KMS-11 (cell line): ENCODE results near the gene DDAH1.

Source experiments
- H2AFZ ChIP-seq: fragments of 200-600 bp; sonication (generic); 2 replicates; pipeline ENCODE4 v1.6.1; 2016; ENCODE audit warnings: antibody characterized with exemption, mixed run types, low read depth
- H3K27ac ChIP-seq: fragments of 200-600 bp; sonication (generic); 2 replicates; pipeline ENCODE4 v1.6.1; 2016; ENCODE audit warnings: mild to moderate bottlenecking, mixed run types
- H3K27me3 ChIP-seq: fragments of 200-600 bp; sonication (generic); 2 replicates; pipeline ENCODE4 v1.6.1; 2017; ENCODE audit warnings: mild to moderate bottlenecking, low read depth, mixed run types, moderate library complexity; ENCODE audit not compliant: insufficient read depth
- H3K36me3 ChIP-seq: fragments of 200-600 bp; sonication (generic); 2 replicates; pipeline ENCODE4 v1.6.1; 2017; ENCODE audit warnings: mild to moderate bottlenecking, mixed run types; ENCODE audit not compliant: insufficient read depth
- H3K4me1 ChIP-seq: fragments of 200-600 bp; sonication (generic); 2 replicates; pipeline ENCODE4 v1.6.1; 2016; ENCODE audit warnings: mild to moderate bottlenecking, low read depth, mixed run types; ENCODE audit not compliant: poor library complexity, severe bottlenecking
- H3K4me2 ChIP-seq: fragments of 200-600 bp; sonication (generic); 2 replicates; pipeline ENCODE4 v1.7.0; 2016; ENCODE audit warnings: mild to moderate bottlenecking, mixed run types
- H3K4me3 ChIP-seq: fragments of 200-600 bp; sonication (generic); IDR thresholded peaks from 2 replicates; pipeline ENCODE4 v1.6.1; 2017; ENCODE audit warnings: low read depth, low read length, mixed read lengths; ENCODE audit not compliant: insufficient read depth
- H3K79me2 ChIP-seq: fragments of 200-600 bp; sonication (generic); 2 replicates; pipeline ENCODE4 v1.6.1; 2016; ENCODE audit warnings: low read depth, mixed run types; ENCODE audit not compliant: insufficient read depth
- H3K9ac ChIP-seq: fragments of 200-600 bp; sonication (generic); 2 replicates; pipeline ENCODE4 v1.6.1; 2016; ENCODE audit warnings: mild to moderate bottlenecking, mixed run types
- H4K20me1 ChIP-seq: fragments of 200-600 bp; sonication (generic); 2 replicates; pipeline ENCODE4 v1.6.1; 2016; ENCODE audit warnings: mild to moderate bottlenecking, mixed run types; ENCODE audit not compliant: insufficient read depth
- CTCF ChIP-seq: fragments of 200-600 bp; sonication (generic); conservative IDR thresholded peaks from 2 replicates; pipeline ENCODE4 v1.6.1; 2017; ENCODE audit warnings: low read depth, mild to moderate bottlenecking, antibody characterized with exemption, low read length, moderate library complexity, mixed read lengths

DDAH1 gene

DNA sequence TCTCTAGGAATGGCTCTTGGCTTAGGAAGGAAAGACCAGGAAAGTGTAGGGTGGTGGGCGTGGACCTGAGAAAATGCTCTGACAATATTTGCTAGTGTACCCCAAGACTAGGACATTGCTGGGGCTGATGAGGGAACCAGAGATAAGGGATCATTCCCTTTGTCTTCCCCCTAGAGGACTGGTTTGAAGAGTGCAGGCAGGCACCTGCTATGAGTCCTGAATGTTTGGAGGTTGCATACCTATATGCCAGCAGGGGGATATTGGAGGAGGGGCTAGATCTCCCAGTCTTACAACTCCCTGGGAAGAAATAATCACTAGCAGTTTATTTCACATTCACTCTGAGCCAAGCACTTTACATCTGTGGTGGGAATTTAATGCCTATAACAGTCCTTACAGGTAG is 182.5 kb downstream of the DDAH1 start:
- no peak for TF ChIP-seq CTCF
- Histone ChIP-seq H3K4me2 (no peak overlapping the region), H3K4me3 (no peak overlapping the region), H3K9ac (no peak overlapping the region), H3K27me3 (no peaks in the 10 kb centered on the region), H4K20me1 (no peaks in the 10 kb centered on the region), H2AFZ (no peak overlapping the region), H3K4me1 (no peaks in the 10 kb centered on the region), H3K79me2 (no peaks in the 10 kb centered on the region), H3K36me3 (no peaks in the 10 kb centered on the region), H3K27ac (no peak overlapping the region)

DNA sequence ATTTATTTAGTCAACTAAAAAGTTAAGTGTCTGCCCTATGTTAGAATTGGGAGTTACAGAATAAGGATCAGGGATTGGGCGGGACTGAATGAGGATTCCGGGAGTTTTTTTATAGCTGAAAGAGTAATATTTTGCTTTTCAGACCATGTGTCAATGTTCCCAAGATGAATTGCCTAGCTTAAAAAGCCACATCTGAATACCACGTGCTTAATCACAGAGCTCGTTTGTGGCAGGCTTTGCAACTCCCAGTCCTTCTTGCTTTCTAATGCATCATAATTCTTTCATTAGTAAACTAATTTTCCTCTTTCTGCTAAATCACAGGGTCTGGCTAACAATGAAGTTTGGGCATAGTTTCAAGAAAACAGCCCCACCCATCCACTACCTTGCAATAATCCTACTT is 184.3 kb downstream of the DDAH1 start:
- H4K20me1 ChIP-seq, result no peaks in the 10 kb centered on the region
- H3K36me3 ChIP-seq, result no peaks in the 10 kb centered on the region
- no peak overlapping the region for H3K4me2 ChIP-seq
- H2AFZ ChIP-seq, result no peak overlapping the region
- no peak overlapping the region for H3K9ac ChIP-seq
- H3K27me3 ChIP-seq, result no peaks in the 10 kb centered on the region
- H3K4me3 ChIP-seq, result no peak overlapping the region
- no peaks in the 10 kb centered on the region for H3K4me1 ChIP-seq
- peaks cover 3% of the 10 kb centered on the region for H3K79me2 ChIP-seq
- no peak overlapping the region for H3K27ac ChIP-seq
- no peak for TF ChIP-seq CTCF

- Histone ChIP-seq H3K27me3 (no peaks in the 10 kb centered on the region), H3K4me3 (no peak overlapping the region), H3K27ac (no peak overlapping the region), H4K20me1 (no peaks in the 10 kb centered on the region), H3K9ac (no peak overlapping the region), H3K36me3 (no peaks in the 10 kb centered on the region), H3K4me1 (peaks cover 11% of the 10 kb centered on the region), H3K79me2 (peaks cover 14% of the 10 kb centered on the region), H3K4me2 (no peak overlapping the region), H2AFZ (no peak overlapping the region)
- TF ChIP-seq CTCF, result no peak
Measured at GRCh38 chr1:85279458-85280080, 185.4 kb downstream of the DDAH1 start.

DNA sequence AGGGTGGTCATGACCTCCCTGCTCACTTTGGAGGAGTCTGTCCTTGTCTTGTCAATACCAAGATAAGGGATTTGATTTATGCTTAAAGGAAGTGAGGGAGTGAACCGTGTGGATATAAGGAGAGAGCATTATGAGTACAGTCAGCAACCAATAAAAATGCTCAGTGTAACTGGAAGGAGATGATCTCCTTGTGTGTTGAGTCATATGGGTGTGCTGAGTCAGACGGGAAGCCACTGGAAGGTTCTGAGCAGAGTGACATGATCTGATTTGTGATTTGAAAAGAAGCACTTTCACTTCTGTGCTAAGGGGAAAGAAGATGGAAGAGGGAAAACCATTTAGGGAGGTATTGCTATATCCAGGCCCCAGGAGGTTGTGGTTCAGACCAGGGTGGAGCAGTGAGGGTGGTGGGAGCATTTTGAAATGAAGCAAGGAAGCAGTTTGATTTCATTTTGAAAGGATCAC is 186.1 kb downstream of the DDAH1 start:
- Histone ChIP-seq H3K9ac (no peak overlapping the region), H3K27ac (no peak overlapping the region), H3K4me2 (no peak overlapping the region)

More for the DNA sequence above, 186.1 kb downstream of the DDAH1 start:
- no peaks in the 10 kb centered on the region for H4K20me1 ChIP-seq
- no peaks in the 10 kb centered on the region for H3K36me3 ChIP-seq
- H3K27me3 ChIP-seq, result no peaks in the 10 kb centered on the region
- TF ChIP-seq CTCF, result no peak
- H3K79me2 ChIP-seq, result peaks cover 19% of the 10 kb centered on the region
- H3K4me3 ChIP-seq, result no peak overlapping the region
- H3K4me1 ChIP-seq, result peaks cover 16% of the 10 kb centered on the region
- no peak overlapping the region; the same call in 1 of the 2 replicates for H2AFZ ChIP-seq
